ENCODE results near the gene TWF2. TPM values are rescaled to one million over a fixed set of nuclear protein-coding genes. Genes with fewer than 3 reads are reported as not detected.

The TWF2 gene
- total and polyA plus RNA-seq, 9 of the 15 experiments (the other 6 are each of a cell fraction or from before 2014, with no cell fraction given) = 0.11 to 61.9 (median 29.7) TPM

GRCh38 chr3:52280050-52280461 lies 41.1 kb upstream of the TWF2 start (continued):
- TF ChIP-seq ZNF184 (CRISPR knock-in tag; IDR thresholded peaks at IDR 0.05) = no peak
- TF ChIP-seq ELF2 (CRISPR knock-in tag; IDR thresholded peaks at IDR 0.05) = no peak

- peak; percentile 19 for FAIRE-seq
- DNase-seq (ENCODE audit: extremely low read depth in 1 of 4, low spot score in 3 of 4) = no peak
- Histone ChIP-seq H3K79me2 (ENCODE audit: control insufficient read depth, insufficient read depth, low read length) (peaks cover 52% of the 10 kb centered on the region), H3K4me1 (replicated peaks in 1 of 2; ENCODE audit: control insufficient read depth in 2 of 2, insufficient read depth in 2 of 2, low read length in 2 of 2) (peaks cover 12 to 13% of the 10 kb centered on the region in 2 experiments; a peak in 4 of 5 replicates), H3K27me3 (ENCODE audit: control insufficient read depth in 2 of 2, insufficient read depth in 2 of 2, low read length in 2 of 2) (no peaks in the 10 kb centered on the region), H3K36me3 (ENCODE audit: control insufficient read depth, insufficient read depth, low read length) (peaks cover 15% of the 10 kb centered on the region; the same call in 2 of the 3 replicates), H3K27ac (ENCODE audit: extremely low read depth, low read depth, low read length) (peak overlapping the region; percentile 95), H3K4me3 (peak overlapping the region; percentile 73), H3K4me2 (ENCODE audit: insufficient read depth, low read length) (peak overlapping the region; percentile 80), H3K9ac (ENCODE audit: insufficient read depth in 1 of 2, low read depth in 2 of 2, low read length in 2 of 2) (peak overlapping the region in 1 of 2 experiments; percentile 75; a peak in 2 of 4 replicates), H2AFZ (ENCODE audit: low read depth, low read length) (peak overlapping the region; percentile 77), H4K20me1 (replicated peaks; ENCODE audit: control insufficient read depth, insufficient read depth, low read length) (peaks cover 8% of the 10 kb centered on the region; the same call in 1 of the 2 replicates), H3K9me3 (replicated peaks; ENCODE audit: control insufficient read depth, insufficient read depth, low read depth, low read length) (no peaks in the 10 kb centered on the region), H3K9me1 (ENCODE audit: control insufficient read depth, insufficient read depth, low read length) (no peaks in the 10 kb centered on the region)
- POLR2A ChIA-PET = interaction anchor here (0.5 to 3.4 kb wide), 9 partner anchors 8 to 125 kb away, joined by 3 to 29 read pairs (median 3); partner anchors contain the start of gene GLYCTK
- CTCF ChIA-PET (ENCODE audit: low intra/inter-chr PET ratio) = no interaction called here
- WGBS (ENCODE audit: insufficient coverage, low coverage, missing lambda C conversion rate) = 14% methylated on average over 2 of the region's 2 CpGs
- in situ Hi-C loops (cut with MboI) (no loop called here), intact Hi-C loops (cut with micrococcal nuclease) (no loop called here)
- BruUV-seq (replicated peaks) = no TSS peak
- TF ChIP-seq BHLHE40 (IDR thresholded peaks at IDR 0.05; ENCODE audit: low read length) = no peak
- TF ChIP-seq ZNF592 (IDR thresholded peaks at IDR 0.05) = 0 out of 2 replicates have a peak, but pooled peaks have one; percentile 17
- TF ChIP-seq BACH1 (tag; IDR thresholded peaks at IDR 0.05) = no peak
- peak; percentile 45; the same call in 1 of the 2 replicates for TF ChIP-seq ZNF395 (CRISPR knock-in tag; IDR thresholded peaks at IDR 0.05)
- ATAC-seq = no peak
These were observed 40.6 kb upstream of the TWF2 start for GRCh38 chr3:52279596-52279995.

Data from K562 (cell line).